GM21619 (cell line): ENCODE results near the gene TSKS.

Experiments used
- ATAC-seq: cut with Tn5 transposase; IDR thresholded peaks from one replicate; pipeline ENCODE4 v1.9.1; 2021; ENCODE audit not compliant: unreplicated experiment

TSKS gene

DNA sequence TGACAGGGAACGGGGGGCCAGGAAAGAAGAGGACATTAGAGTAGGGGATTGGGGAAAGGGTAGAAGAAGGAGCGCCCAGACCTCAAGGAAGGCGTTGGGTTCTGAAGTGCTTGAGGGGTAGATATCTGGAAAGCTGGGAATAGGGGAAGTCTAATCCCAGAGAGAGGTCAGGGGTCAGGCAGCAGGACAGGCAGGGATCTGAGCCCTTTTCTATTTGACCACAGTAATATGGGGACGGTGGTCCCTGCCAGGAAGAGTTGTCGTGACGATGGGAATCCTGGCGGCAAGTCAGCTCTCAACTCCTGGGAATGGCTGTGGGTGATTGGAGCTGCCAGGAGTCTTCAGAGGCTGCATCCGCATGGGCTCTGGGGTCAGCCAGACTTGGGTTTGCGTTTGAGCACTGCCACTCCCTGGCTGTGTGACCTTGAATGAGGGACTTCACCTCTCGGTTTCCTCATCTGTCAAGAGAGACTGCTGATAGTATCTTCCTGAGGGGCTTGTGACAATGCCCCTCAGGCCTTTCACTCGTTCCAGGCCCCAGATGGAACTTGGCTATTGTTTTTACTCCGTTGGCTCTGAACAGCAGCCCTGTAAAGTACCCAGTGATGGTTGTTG, 5.0 kb upstream of the TSKS start:
- no peak for ATAC-seq

DNA sequence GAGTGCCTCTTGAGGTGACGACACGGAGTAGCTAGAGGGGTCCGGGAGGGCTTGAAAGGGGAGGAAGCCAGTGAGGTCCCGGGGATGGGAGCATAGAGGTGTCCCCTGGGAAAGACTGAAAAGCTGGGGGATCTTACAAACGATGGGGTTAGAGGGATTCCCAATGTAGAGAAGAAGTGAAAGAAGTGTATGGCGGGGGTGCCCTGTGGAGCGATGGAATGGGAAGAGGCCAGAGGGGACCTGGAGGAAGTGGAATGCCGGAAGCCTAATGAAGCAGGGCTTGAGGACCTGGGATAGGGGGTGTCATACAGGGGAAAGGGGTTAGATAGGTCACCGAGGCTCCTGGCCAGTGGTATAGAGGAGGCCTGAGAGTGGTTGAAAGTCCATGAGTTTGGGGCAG, 4.3 kb upstream of the TSKS start:
- no peak for ATAC-seq

DNA sequence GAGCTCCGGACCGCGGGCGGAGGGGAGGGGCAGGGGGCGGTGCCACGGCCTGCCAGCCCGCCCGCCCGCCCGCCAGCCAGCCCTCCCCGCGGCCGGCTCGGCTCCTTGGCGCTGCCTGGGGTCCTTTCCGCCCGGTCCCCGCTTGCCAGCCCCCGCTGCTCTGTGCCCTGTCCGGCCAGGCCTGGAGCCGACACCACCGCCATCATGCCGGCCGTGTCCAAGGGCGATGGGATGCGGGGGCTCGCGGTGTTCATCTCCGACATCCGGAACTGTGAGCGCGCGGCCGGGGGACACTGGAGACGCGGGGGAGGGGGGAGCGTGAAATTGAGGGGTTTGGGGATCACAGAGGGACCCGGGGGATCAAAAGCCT, 3.8 kb upstream of the TSKS start, which contains the start of gene AP2A1:
TSS of gene AP2A1 (plus strand) at position 72 of the 370 bp plus-strand sequence. CDS start at position 205, 133 bp downstream.
- ATAC-seq: no peak

DNA sequence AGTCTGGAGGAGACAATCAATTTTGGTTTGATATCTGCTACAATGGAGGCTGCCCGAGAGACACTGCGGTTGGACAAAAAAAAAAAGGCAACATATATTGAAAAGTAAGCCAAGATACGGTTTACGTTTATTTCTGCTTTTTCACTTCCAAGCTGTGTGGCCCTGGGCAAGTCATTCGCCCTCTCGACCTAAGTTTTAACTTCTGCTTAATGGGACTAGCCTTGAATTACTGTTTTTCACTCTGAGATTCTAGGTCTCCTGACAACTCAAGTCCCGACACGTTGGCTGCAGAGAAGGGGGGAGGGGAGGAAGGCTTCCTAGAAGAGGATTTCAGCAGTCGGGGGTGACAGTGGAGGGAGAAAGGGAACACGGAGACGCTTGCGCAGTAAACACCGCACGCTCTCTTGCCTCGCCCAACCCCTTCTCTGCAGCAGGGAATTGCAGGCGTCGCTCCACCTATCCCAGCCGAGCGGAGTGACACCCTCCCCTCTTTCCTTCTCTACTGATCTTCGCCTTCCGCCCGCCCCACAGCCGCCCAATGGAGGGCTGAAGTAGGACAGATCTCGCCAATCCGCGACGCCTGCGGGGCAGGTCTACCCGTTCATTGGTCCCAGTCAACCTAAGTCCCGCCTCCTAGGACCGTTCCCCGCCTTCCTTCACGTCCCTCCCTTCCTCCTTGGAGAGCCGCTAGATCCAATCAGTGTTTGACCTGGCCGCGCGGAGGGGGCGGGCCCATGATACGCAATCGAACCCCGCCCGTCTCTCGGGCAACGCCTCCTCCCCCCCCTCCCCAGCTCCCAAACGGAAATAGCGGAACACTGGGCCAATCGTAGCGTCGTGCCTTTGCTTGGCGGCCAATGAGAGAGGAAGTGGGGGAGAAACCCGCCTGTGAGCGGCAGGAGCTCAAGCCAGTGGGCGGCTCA, 3.2 kb upstream of the TSKS start:
- peak; percentile 89 for ATAC-seq

DNA sequence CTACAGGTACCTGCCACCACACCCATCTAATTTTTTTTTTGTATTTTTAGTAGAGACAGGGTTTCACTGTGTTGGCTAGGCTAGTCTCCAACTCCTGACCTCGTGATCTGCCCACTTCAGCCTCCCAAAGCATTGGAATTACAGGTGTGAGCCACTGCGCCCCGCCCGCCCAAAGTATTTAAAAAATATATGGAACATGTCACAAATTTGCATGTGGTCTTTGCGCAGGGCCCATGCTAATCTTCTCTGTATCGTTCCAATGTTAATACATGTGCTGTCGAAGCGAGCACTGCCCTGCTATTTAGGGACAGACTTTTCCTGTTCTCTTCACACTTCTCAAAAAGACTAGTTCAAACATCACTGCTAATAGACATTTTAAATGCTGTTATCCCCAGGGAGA, 1.2 kb upstream of the TSKS start:
- no peak for ATAC-seq

DNA sequence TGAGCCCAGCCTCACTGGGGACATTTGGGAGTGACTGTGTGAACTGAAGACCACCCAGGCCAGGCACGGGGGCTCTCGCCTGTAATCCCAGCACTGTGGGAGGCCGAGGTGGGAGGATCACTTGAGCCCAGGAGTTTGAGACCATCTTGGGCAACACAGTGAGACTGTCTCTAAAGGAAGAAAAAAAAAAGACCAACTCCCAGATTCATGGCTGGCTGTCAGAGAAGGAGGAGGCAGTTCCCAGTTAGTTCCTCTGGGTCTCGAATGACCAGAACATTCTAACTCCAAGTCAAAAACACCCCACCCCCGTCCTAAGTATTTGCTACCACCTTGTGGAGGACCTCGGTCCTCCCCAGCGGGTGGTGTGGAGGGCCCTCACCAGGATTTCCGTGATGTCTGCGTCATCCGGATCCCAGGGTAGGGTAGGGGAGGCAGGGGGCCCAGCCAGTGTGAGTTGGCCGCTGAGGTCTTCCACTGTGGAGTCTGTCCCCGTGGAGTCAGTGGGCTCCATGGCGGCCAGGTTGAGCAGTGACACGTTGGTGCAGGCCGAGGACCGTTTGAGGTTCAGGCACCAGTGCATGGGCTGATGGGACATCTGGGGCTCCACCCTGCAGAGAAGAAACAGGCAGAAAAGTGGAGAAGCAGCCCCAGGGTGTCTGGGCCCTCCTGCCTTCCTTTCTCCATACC, 1.3 kb downstream of the TSKS start:
- no peak for ATAC-seq

DNA sequence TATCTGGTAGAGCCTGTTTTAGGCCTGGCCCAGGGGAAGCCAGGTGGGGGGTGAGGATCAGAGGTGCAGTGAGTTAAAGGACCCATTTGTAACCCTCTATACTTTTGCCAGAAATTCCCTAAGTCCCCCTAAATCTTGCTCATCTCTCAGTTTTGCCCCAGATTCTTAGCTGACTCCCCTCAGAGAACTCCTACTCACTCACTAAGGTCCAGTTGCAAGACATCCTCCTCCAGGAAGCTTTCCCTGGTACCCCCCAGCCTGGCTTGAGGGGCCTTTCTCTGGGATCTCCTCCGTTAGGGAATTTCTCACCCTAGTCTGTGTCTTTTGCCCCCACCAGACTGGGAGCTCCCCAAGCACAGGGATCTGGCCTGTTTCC, 1.9 kb downstream of the TSKS start:
- no peak for ATAC-seq

DNA sequence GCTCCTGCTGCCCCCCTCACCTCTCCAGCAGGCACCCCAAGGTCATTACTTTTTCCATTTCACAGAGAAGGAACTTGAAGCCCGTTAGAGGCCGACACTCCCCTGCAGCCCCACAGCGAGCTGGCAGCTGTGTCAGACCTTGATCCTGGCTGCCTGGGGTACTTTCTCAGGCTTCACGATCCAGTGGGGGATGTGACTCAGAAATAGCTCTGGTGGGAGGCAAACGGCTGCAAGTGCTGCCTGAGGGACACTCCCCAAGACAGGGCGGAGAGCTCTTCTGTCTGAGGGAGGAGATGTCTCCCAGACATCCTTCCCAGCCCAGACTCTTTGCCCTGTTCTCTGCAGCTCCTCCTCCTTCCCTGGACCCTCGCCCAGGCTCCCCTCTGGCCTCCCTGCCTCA, 4.8 kb downstream of the TSKS start:
- no peak for ATAC-seq

DNA sequence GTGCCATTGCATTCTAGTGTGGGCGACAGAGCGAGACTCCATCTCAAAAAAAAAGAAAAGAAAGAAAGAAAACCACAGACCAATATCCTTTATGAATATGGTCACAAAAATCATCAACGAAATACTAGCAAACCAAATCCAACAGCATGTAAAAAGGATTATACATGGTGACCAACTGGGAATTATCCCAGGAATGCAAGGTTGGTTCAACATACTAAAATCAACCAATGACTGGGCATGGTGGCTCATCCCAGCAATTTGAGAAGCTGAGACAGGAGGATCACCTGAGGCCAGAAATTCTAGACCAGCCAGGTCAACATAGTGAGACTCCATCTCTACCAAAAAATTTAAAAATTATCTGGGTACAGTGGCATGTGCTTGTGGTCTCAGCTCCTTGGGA, 7.2 kb downstream of the TSKS start:
- ATAC-seq: no peak

DNA sequence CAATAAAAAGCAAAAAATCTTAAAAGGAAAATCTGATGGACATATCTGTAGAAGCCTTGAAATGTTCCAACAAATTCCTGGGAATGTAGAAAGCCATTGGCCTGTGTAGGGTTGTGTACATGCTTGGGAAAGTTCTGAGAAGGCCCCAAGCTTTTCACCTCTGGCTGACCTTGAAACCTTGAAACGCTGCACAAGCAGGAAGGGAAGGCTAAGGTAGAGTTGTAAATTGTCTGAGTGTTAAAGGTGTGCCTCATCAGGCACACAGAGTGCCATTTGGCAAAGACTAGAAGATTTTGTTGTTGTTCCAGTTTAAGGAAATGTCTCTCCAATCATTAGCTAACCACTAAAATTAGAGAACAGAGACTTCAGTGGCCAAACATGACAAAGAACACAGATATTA, 10.4 kb downstream of the TSKS start:
- no peak for ATAC-seq

DNA sequence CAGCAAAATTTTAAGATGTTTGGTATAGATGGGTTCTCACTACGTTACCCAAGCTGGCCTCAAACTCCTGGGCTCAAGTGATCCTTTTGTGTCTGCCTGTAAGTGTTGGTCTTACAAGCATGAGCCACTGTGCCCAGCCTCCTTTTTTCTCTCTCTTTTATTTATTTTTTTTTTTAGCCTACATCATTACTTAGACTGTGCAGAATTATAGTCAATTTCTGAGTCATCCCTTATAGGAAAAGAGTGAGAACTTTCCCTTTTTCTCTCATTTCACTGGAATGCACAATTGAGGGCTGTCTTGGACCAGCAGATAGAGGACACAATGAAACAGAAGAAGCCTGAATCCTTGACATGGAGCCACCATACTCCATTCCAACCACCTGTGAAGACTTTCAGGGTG, 13.3 kb downstream of the TSKS start:
- ATAC-seq: no peak

DNA sequence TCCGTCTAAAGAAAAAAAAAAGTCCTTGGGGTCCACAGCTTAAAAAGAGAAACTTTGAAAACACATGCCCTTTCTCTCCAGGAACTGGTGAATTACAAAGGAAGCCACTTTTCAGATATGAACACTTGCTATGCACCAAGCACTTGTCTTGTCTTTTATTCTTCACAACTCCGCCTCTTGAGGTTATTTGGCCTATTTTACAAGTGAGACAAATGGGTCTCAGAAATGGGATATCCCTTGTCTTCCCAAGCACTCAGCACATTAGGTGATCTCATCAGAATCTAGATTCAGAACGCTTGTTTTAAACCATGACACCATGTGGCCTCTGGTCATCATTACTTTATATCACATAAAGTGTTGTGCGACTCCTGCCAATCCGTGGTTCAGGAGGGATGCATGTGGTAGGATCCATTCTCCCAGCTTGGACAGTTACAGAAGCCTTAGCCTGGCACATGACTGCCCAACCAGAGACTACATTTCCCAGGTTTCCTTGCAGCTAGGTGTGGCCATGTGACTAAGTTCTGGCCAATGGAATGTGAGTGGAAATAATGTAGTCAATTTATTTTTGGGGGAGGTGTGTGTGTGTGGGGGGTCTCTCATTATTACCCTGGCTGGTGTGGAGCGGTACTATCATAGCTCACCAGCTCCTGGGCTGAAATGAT, 13.9 kb downstream of the TSKS start:
- ATAC-seq: no peak

DNA sequence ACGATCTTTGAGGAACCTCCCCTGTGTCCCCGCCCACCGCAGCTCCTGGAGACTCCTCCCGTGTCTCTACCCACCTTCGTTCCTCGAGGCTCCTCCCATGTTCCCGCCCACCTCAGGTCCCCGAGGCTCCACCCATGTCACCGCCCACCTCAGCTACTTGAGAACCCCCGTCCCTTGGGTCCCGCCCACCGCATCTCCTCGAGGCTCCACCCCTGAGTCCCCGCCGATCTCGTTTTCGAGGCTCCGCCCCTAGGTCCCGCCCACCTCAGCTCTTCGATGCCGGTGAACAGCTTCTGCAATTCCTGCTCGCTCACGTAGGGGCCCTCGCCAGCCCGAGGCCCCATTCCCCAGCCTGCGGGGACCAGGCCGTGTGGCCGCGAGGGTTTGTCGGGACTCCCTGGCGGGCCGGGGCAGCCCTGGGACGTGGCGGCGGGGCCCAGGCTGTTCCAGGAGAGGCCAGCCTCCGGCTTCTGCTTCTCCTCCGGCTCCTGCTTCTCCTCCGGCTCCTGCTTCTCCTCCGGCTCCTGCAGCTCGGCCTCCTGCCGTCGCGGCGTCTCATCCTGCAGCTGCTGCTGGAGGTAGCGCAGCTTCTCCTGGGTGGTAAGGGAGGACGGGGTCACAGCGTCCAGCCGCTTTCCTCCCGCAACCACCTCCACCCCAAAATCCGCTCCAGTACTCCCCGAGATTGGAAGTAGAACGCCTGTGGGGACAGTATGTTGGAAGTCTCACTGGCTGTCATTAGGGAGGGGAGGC, 16.7 kb downstream of the TSKS start:
- ATAC-seq: no peak

DNA sequence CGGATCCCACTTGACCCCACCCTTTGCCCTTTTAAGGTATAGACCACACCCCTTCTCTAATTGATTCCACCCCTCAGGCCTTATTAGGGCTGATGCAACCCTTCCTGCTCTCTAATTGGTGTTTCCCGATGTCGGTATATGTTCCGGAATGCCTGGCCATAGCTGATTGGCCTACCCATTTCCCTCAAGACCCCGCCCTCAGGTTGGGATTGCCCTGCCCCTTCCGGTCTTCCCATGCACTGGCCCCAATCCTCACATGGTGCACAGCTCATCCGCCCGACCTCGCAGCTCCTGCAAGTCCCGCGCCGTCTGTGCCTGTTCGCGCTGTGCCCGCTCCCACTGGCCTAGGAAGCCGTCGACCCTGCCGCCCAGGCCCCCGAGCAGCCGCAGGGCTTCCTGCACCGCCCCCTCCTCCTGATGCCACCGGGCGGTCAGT, 18.1 kb downstream of the TSKS start:
- no peak for ATAC-seq

DNA sequence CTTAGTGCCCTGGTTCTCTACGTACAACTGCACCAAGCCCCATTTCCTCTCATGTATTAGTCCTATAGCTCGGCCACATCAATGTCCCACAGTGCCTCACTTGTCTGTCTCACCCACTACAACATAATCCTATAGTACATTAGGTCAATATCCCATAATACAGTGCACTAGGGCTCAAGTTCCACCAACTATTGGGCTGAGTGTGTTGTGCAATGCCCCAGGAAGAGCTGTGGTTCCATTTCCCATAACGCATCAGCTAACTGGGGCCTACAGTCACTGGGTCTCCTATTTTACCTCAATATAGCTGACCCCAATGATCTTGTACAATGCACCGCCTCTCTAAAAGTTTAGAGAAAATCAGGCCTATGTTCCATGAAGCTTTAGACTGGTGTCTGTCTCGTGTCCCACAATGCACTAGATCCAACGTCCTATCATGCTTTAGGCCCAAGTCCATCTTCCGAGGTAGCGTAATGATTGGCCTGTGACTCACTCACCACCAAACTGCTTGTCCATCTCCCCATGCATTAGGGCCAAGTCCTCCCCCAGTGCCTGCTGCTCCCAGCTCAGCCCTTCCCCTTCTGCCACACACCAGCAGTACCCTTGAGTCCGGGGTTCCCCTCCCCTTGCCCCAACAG, 21.8 kb downstream of the TSKS start:
- ATAC-seq: no peak

DNA sequence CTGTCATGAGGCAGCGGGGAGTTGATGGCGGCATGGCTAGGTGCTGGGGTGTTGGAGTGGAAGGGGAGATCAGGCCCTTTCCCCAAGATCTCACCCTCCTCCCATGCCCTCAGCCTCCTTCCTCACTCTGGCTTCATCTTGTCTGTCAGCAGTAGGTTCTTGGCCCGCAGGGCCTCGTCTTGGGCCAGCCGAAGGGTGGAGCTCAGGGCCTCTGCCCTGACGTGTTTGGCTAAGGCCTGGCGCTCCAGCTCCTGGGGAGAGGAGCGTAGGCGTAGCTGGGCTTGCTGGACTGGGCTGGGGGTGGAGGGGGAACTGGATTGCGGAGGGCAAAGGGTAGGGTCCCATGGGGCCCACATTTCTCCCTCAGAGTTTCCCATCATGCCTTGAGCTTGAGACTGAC, 23.2 kb downstream of the TSKS start:
- ATAC-seq: no peak

DNA sequence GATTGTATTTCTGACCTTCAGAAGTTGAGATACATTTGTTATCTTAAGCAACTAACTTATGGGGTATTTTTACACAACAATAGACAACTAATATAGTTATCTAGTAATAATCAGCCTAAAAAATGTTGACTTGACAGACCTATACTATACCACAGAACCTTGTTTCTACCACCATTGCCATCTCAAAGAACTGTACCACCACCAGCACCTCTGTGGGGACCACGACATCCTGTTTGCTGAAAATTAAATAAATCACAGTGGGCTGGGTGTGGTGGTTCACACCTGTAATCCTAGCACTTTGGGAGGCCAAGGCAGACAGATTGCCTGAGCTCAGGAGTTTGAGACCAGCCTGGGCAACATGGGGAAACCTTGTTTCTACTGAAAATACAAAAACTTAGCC, 24.0 kb downstream of the TSKS start:
- no peak for ATAC-seq

DNA sequence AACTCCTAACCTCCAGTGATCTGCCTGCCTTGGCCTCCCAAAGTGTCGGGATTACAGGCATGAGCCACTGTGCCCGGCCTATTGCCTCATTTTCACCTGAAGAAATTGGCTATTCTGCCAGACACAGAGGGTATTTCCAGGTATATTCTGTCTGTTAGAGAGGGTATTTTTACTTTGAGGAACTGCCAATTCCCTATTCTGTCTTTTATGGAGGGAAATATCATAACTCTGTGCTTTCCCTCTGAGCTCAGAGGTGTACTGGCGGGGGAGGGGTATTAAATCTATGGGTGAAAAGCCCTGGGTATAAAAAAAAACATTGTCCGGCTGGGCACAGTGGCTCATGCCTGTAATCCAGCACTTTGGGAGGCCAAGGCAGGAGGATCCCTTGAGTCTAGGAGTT, 24.8 kb downstream of the TSKS start:
- no peak for ATAC-seq

DNA sequence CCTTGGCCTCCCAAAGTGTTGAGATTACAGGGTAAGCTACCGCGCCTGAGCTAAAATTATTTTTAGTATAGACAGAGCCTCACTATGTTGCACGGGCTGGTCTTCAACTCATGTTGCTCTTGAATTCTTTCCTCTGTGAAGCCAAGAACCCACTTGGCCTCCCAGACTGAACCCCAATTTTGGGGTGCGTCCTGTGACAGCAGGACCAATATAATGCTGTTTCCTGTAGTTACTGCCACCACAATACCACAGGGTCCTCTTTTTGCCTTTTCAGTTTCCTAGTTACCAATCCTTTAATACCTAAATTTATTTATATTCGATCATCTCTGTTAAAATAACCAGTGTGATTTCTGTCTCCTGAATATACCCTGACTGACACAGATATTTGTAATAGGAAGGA, 32.9 kb downstream of the TSKS start:
- no peak for ATAC-seq
